Endodermal cell (in vitro differentiated cells): ENCODE measurements around the gene D2HGDH. TPM values are rescaled to one million over a fixed set of nuclear protein-coding genes. Genes with fewer than 3 reads are reported as not detected.
"Not testable (repeated sequence)": the region's sequence is repeated elsewhere in the genome, so short reads cannot be mapped to it uniquely, and the experiment has no call there.

ENCODE experiments used
- DNase-seq: peaks from one replicate; pipeline ENCODE4 v3.0.0-alpha.2; 2017
- H3K27ac ChIP-seq: 2 replicates; pipeline ENCODE4 v1.5.1; 2013; ENCODE audit warnings: mild to moderate bottlenecking, low read depth, low read length, moderate library complexity
- H3K27me3 ChIP-seq: 2 replicates; pipeline ENCODE4 v1.6.1; 2013; ENCODE audit warnings: mild to moderate bottlenecking, low read length, moderate library complexity; ENCODE audit not compliant: insufficient read depth, control insufficient read depth, poor library complexity, severe bottlenecking
- H3K36me3 ChIP-seq: 2 replicates; pipeline ENCODE4 v1.7.0; 2013; ENCODE audit warnings: mild to moderate bottlenecking, low read length, moderate library complexity; ENCODE audit not compliant: control insufficient read depth, insufficient read depth
- H3K4me1 ChIP-seq: one replicate; pipeline ENCODE4 v1.7.0; 2013; ENCODE audit warnings: low read length; ENCODE audit not compliant: control insufficient read depth, insufficient read depth
- H3K4me3 ChIP-seq: 2 replicates; pipeline ENCODE4 v1.5.1; 2013; ENCODE audit warnings: mild to moderate bottlenecking, low read length, moderate library complexity
- H3K9ac ChIP-seq: 2 replicates; pipeline ENCODE4 v1.6.1; 2013; ENCODE audit warnings: mild to moderate bottlenecking, low read length, moderate library complexity; ENCODE audit not compliant: poor library complexity, severe bottlenecking; ENCODE audit errors: extremely low read depth
- H3K9me3 ChIP-seq: 2 replicates; pipeline ENCODE4 v1.6.1; 2013; ENCODE audit warnings: mild to moderate bottlenecking, low read length, moderate library complexity; ENCODE audit not compliant: control insufficient read depth
- H3K27ac Mint-ChIP-seq: 2 replicates; pipeline ENCODE4 v1.8.0; 2020; ENCODE audit warnings: mixed read lengths
- H3K27me3 Mint-ChIP-seq: 2 replicates; pipeline ENCODE4 v1.8.0; 2021; ENCODE audit warnings: mild to moderate bottlenecking, mixed read lengths; ENCODE audit not compliant: insufficient read depth
- H3K36me3 Mint-ChIP-seq: 2 replicates; pipeline ENCODE4 v1.8.0; 2020; ENCODE audit warnings: low read depth, mixed read lengths
- H3K4me1 Mint-ChIP-seq: 2 replicates; pipeline ENCODE4 v1.8.0; 2020; ENCODE audit warnings: mixed read lengths
- H3K4me3 Mint-ChIP-seq: 2 replicates; pipeline ENCODE4 v1.8.0; 2020; ENCODE audit warnings: mild to moderate bottlenecking, moderate library complexity, mixed read lengths
- H3K9me3 Mint-ChIP-seq: 2 replicates; pipeline ENCODE4 v1.8.0; 2020; ENCODE audit warnings: mild to moderate bottlenecking, mixed read lengths
- CTCF ChIP-seq: fragments of 200-600 bp; sonication (generic); conservative IDR thresholded peaks from 2 replicates; pipeline ENCODE4 v1.5.0; 2021; ENCODE audit warnings: antibody characterized with exemption, mild to moderate bottlenecking
- WGBS, 2 experiments: methylation state at CpG; one replicate each; pipeline versions ENCODE4 v1.1.5 to v1.1.7; 2013; ENCODE audit warnings: missing lambda C conversion rate in 2 of 2, mixed read lengths in 1 of 2; ENCODE audit not compliant: insufficient coverage in 1 of 2, insufficient read length in 1 of 2; 5-methylcytosine and 5-hydroxymethylcytosine counted together
- total RNA-seq, 2 donors: library from RNA; stranded (reverse); fragmentation: NEBNext Ultra II Directional in 1 of 2; extraction: Animal tissue kit (Norgen Biotek cat#: 25700) in 1 of 2; gene quantifications; 2 replicates in 1 of 2; 3 replicates in 1 of 2; pipeline ENCODE4 v1.2.1, GENCODE V29; 2021

Gene D2HGDH
- total RNA-seq, 2 donors from 2014 or later: 25.1 to 34.8 TPM

DNA sequence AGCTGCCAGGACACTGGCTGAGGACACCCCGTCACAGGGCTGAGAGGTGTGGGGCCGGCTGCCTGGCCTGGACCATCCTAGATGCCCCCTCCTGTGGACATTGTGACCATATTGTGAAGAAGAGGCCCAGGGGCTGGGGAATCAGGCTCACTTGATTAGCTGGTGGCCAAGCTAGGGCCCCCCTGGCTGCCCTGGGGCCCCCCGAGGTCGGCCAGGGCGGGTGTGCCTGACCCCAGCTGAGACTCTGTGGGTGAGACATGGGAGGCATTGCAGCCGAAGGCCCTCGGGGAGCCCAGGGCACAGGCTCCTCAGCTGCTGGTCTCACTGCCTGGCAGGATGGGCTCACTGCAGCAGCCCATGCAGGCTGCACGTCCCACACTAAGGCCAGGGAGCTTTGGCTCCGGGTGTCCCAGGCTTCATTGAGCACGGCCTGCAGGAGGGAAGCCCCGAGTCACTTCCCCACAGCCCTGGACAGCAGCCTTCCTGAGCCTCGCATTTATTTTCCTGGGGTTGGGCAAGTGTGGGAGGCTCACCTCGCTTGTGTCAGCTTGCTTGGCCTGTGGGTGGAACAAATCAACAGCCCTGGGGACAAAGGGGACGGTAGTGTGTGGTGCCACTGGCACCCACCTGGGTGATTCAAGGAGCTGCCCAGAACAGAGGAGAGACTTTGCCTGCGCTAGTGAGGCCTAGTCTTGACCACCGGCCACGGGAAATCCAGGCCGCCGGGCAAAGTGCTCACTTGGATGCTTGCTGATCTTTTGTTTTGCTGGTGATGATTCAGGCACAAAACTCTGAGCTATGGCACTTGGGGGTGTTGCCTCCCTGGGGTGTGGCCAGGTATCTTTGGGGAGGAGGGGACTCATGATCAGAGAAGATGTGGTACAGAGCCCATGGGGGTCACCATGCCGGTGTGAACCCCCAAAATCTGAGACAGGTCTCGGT lies 43.5 kb downstream of the D2HGDH start:
- Histone ChIP-seq H3K27ac (no peak overlapping the region), H3K4me1 (no peaks in the 10 kb centered on the region), H3K4me3 (no peak overlapping the region), H3K9me3 (peaks cover 33% of the 10 kb centered on the region), H3K27me3 (no peaks in the 10 kb centered on the region), H3K36me3 (no peaks in the 10 kb centered on the region), H3K9ac (no peak overlapping the region)
- H3K27ac Mint-ChIP-seq: no peak overlapping the region
- no peaks in the 10 kb centered on the region for H3K36me3 Mint-ChIP-seq
- DNase-seq: peak; percentile 45
- H3K27me3 Mint-ChIP-seq: no peaks in the 10 kb centered on the region
- peaks cover 10% of the 10 kb centered on the region for H3K4me1 Mint-ChIP-seq
- TF ChIP-seq CTCF: no peak
- no peak overlapping the region for H3K4me3 Mint-ChIP-seq
- H3K9me3 Mint-ChIP-seq: peaks cover 36% of the 10 kb centered on the region
- 82 to 89% methylated on average over 17 to 21 of the region's 21 CpGs for WGBS, 2 experiments

DNA sequence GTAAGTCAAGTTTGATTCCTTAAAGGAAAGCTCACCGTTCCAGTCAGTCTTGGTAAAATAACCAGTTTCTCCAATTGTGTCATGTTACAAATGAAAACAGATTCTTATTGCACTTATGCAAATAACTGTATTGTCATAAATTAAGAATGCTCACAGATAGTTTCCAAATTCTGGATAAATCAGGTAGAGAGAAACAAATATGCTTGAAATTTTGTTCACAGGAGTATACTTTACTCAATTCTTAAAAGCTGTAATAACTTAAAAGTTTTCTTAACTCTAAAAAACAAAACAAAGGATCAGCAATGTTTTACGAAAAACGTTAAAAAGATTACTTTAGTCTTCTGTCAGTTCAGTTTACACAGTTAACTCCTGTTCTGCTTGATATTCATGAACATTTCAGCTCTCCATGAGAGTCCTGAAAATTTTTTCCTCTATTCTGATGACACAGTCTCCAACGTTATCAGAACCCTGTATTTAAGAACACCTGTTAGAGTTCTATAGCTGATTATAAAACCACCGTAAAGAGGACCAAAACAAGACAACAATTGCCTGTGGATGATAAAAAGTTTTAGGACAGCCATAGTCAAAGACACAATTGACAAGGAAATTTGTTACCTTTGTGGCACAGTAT lies 46.6 kb downstream of the D2HGDH start:
- TF ChIP-seq CTCF: no peak

DNA sequence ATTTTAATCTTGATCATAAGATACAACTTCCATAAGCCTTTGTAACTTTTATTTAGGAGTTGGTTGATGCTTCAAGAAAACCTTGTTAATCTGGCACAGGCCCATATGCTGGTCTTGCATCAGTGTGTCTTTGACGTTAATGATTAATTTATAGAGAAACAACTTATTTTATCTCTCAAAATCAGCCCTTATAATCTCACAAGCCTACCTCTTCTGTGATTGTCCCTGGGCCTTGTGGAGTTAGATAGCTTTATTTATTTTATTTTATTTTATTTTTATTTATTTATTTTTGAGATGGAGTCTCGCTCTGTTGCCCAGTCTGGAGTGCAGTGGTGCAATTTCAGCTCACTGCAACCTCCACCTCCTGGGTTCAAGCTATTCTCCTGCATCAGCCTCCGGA lies 47.6 kb downstream of the D2HGDH start:
- not testable (repeated sequence) for H3K27ac Mint-ChIP-seq
- peaks cover 62% of the 10 kb centered on the region for H3K9me3 Mint-ChIP-seq

More for the DNA sequence above, 46.6 kb downstream of the D2HGDH start:
- H3K27me3 ChIP-seq: no peaks in the 10 kb centered on the region
- H3K4me1 ChIP-seq: no peaks in the 10 kb centered on the region
- 87 to 88% methylated on average over 3 to 5 of the region's 5 CpGs for WGBS, 2 experiments
- Mint-ChIP-seq H3K36me3 (no peaks in the 10 kb centered on the region), H3K27ac (no peak overlapping the region), H3K4me1 (peaks cover 10% of the 10 kb centered on the region), H3K9me3 (peaks cover 56% of the 10 kb centered on the region), H3K27me3 (no peaks in the 10 kb centered on the region), H3K4me3 (no peak overlapping the region)
- no peak overlapping the region for H3K27ac ChIP-seq
- H3K9ac ChIP-seq: no peak overlapping the region
- H3K9me3 ChIP-seq: peaks cover 49% of the 10 kb centered on the region
- no peaks in the 10 kb centered on the region for H3K36me3 ChIP-seq
- no peak for DNase-seq
- no peak overlapping the region for H3K4me3 ChIP-seq

More for the DNA sequence above, 47.6 kb downstream of the D2HGDH start:
- not testable (repeated sequence) for H3K4me3 ChIP-seq, H3K27me3 Mint-ChIP-seq, H3K36me3 ChIP-seq, H3K27me3 ChIP-seq, H3K4me3 Mint-ChIP-seq, H3K27ac ChIP-seq, H3K9ac ChIP-seq, H3K36me3 Mint-ChIP-seq, DNase-seq, H3K4me1 ChIP-seq
- H3K9me3 ChIP-seq: peaks cover 49% of the 10 kb centered on the region
- WGBS, 2 experiments: 80 to 93% methylated on average over 1 to 3 of the region's 3 CpGs
- H3K4me1 Mint-ChIP-seq: peaks cover 10% of the 10 kb centered on the region
